ENCODE measurements around the gene TBC1D14.

GRCh38 chr4:6908432-6909112 lies 1.1 kb upstream of the TBC1D14 start:
- TF ChIP-seq CTCF (IDR thresholded peaks at IDR 0.05) = no peak
- no peak for TF ChIP-seq FOXM1 (IDR thresholded peaks at IDR 0.05; ENCODE audit: low read depth)
- TF ChIP-seq EZH2phosphoT487 (IDR thresholded peaks at IDR 0.05; ENCODE audit: borderline replicate concordance, low read depth) = no peak
- TF ChIP-seq RFX5 (IDR thresholded peaks at IDR 0.05; ENCODE audit: low read length) = no peak
- TF ChIP-seq, protein P1, sequence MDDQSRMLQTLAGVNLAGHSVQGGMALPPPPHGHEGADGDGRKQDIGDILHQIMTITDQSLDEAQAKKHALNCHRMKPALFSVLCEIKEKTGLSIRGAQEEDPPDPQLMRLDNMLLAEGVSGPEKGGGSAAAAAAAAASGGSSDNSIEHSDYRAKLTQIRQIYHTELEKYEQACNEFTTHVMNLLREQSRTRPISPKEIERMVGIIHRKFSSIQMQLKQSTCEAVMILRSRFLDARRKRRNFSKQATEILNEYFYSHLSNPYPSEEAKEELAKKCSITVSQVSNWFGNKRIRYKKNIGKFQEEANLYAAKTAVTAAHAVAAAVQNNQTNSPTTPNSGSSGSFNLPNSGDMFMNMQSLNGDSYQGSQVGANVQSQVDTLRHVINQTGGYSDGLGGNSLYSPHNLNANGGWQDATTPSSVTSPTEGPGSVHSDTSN (IDR thresholded peaks at IDR 0.05) = no peak
- no peak for TF ChIP-seq YY1 (IDR thresholded peaks at IDR 0.05; ENCODE audit: low read depth)
- TF ChIP-seq POLR2AphosphoS5 (IDR thresholded peaks at IDR 0.05; ENCODE audit: low read depth, low read length) = no peak
- TF ChIP-seq TCF12 (IDR thresholded peaks at IDR 0.05) = no peak
- no peak for TF ChIP-seq CHD2 (IDR thresholded peaks at IDR 0.05; ENCODE audit: low read length, partially characterized antibody)
- TF ChIP-seq SIN3A (IDR thresholded peaks at IDR 0.05; ENCODE audit: borderline replicate concordance, low read depth, low read length) = no peak
